Central memory CD8-positive, alpha-beta T cell (primary cell): ENCODE results near the gene TBC1D5.

Experiments
- ATAC-seq: fragments of 150-1000 bp; cut with Tn5 transposase; replicated peaks from 2 replicates; pipeline ENCODE4 v1.10.0; 2022; ENCODE audit warnings: mild to moderate bottlenecking, moderate FRiP score, moderate number of reproducible peaks; ENCODE audit not compliant: poor library complexity, severe bottlenecking; ENCODE audit errors: extremely low read depth
- DNase-seq, 2 donors: peaks; one replicate each; pipeline ENCODE4 v3.0.0; 2021; ENCODE audit warnings: low spot score in 2 of 2
- H3K27ac Mint-ChIP-seq: one replicate; pipeline ENCODE4 v1.8.0; 2022; ENCODE audit warnings: low read depth, mild to moderate bottlenecking, moderate library complexity, mixed read lengths
- H3K27me3 Mint-ChIP-seq: one replicate; pipeline ENCODE4 v1.8.0; 2022; ENCODE audit warnings: mixed read lengths
- H3K36me3 Mint-ChIP-seq: one replicate; pipeline ENCODE4 v1.8.0; 2022; ENCODE audit warnings: mild to moderate bottlenecking, moderate library complexity, mixed read lengths; ENCODE audit not compliant: insufficient read depth
- H3K4me1 Mint-ChIP-seq: one replicate; pipeline ENCODE4 v1.8.0; 2022; ENCODE audit warnings: mixed read lengths
- H3K4me3 Mint-ChIP-seq: one replicate; pipeline ENCODE4 v1.8.0; 2022; ENCODE audit warnings: mild to moderate bottlenecking, moderate library complexity, mixed read lengths
- H3K9me3 Mint-ChIP-seq: one replicate; pipeline ENCODE4 v1.8.0; 2022; ENCODE audit warnings: mixed read lengths

Gene TBC1D5

DNA sequence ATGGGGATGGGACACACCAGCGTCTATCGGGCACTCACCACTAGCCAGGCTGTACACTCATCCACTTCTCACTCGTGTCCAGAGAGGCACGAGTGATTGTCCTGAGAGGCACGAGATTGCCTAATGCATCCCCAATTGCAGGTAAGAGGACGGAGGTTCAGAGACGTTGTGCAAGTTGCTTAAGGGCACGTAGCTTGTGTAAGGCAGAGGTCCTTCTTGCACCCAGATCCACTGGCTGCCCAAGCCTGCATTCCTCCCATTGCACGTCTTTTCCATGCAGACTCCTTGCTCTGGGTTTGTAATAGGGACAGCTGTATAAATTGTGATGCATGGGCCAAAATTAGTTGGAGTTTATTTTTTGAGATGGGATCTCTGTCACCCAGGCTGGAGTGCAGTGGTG, 593.4 kb downstream of the TBC1D5 start:
- H3K9me3 Mint-ChIP-seq: no peaks in the 10 kb centered on the region
- H3K4me3 Mint-ChIP-seq: no peak overlapping the region
- ATAC-seq (no peak), DNase-seq (no peak)
- peaks cover 35% of the 10 kb centered on the region for H3K4me1 Mint-ChIP-seq
- H3K27me3 Mint-ChIP-seq: no peaks in the 10 kb centered on the region
- peaks cover 10% of the 10 kb centered on the region for H3K36me3 Mint-ChIP-seq
- H3K27ac Mint-ChIP-seq: peak overlapping the region; percentile 82

- ATAC-seq: no peak
- DNase-seq: no peak
- no peak overlapping the region for H3K27ac Mint-ChIP-seq
- H3K27me3 Mint-ChIP-seq: no peaks in the 10 kb centered on the region
- no peak overlapping the region for H3K4me3 Mint-ChIP-seq
- H3K36me3 Mint-ChIP-seq: peaks cover 2% of the 10 kb centered on the region
- peaks cover 12% of the 10 kb centered on the region for H3K4me1 Mint-ChIP-seq
- H3K9me3 Mint-ChIP-seq: no peaks in the 10 kb centered on the region
These were observed 597.8 kb downstream of the TBC1D5 start for GRCh38 chr3:17144665-17144993.

DNA sequence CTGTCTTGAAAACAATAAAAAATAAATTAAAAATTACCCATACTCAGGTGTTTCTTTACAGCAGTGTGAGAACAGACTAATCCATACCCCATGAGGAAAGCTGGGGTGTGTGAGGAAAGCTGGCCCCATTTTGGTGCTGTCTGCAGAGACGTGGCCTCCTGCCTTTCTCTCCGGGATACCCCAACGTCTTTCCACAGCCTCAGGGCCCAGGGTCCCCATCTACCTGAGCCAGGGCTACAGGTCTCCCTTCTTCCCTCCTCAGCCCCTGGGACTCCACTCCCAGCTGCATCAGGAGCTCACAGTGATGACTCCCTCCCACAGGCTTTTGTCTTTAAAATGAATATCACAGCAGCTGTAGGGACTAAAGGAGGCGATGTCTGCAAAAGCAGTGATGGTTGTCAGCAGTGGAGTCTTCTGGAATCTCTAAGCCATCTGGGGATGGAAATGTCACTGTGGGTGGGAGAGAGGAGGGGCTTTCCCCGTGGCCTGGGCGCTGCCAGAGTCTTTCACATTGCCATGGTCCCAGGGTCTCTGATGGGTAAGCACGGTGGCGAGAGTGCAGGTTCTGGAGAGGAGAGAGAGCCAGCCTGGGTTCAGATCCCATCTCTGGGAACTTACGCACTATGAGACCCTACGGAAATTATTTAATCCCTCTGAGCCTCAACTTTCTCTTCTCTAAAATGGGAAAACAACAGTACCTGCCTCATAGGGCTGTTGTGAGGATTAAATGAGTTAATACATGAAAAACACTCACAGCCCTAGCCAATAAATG, 598.4 kb downstream of the TBC1D5 start:
- Mint-ChIP-seq H3K27ac (no peak overlapping the region), H3K36me3 (peaks cover 2% of the 10 kb centered on the region), H3K4me3 (no peak overlapping the region), H3K9me3 (no peaks in the 10 kb centered on the region), H3K4me1 (peaks cover 10% of the 10 kb centered on the region), H3K27me3 (no peaks in the 10 kb centered on the region)
- ATAC-seq: no peak
- no peak for DNase-seq

- Mint-ChIP-seq H3K27me3 (no peaks in the 10 kb centered on the region), H3K4me3 (no peak overlapping the region)
These were observed 599.9 kb downstream of the TBC1D5 start for GRCh38 chr3:17142516-17142915.

DNA sequence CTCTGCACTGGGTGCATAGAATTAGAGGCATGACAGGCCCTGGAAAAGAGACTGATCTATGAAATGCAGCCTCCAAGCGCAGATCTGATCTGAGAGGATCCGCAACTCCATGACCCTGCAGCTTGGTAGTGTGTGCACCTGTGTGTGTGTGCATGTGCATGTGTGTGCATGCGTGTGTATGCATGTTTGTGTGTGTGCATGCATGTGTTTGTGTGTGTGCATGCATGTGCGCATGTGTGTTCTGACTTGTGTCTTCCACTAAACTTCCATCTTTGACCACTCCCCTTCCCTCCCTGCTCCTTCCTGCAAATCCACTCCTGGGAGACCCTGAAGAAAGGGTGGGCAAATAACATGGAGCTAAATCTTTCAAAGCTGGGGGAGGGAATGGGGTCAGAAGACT, 600.7 kb downstream of the TBC1D5 start:
- H3K9me3 Mint-ChIP-seq: no peaks in the 10 kb centered on the region
- no peaks in the 10 kb centered on the region for H3K27me3 Mint-ChIP-seq
- no peak overlapping the region for H3K27ac Mint-ChIP-seq
- peaks cover 10% of the 10 kb centered on the region for H3K4me1 Mint-ChIP-seq
- no peak overlapping the region for H3K4me3 Mint-ChIP-seq
- DNase-seq (no peak), ATAC-seq (no peak)
- H3K36me3 Mint-ChIP-seq: peaks cover 2% of the 10 kb centered on the region

More at GRCh38 chr3:17142516-17142915, 599.9 kb downstream of the TBC1D5 start:
- DNase-seq (no peak), ATAC-seq (no peak)
- Mint-ChIP-seq H3K9me3 (no peaks in the 10 kb centered on the region), H3K36me3 (peaks cover 2% of the 10 kb centered on the region), H3K4me1 (peaks cover 10% of the 10 kb centered on the region), H3K27ac (no peak overlapping the region)

- no peak for ATAC-seq
- peaks cover 10% of the 10 kb centered on the region for H3K4me1 Mint-ChIP-seq
- peak overlapping the region; percentile 5 for H3K27ac Mint-ChIP-seq
- DNase-seq: no peak
- H3K27me3 Mint-ChIP-seq: no peaks in the 10 kb centered on the region
- H3K9me3 Mint-ChIP-seq: no peaks in the 10 kb centered on the region
- no peak overlapping the region for H3K4me3 Mint-ChIP-seq
- H3K36me3 Mint-ChIP-seq: peaks cover 2% of the 10 kb centered on the region
These were observed 601.5 kb downstream of the TBC1D5 start for GRCh38 chr3:17140670-17141505.

- Mint-ChIP-seq H3K27me3 (no peaks in the 10 kb centered on the region), H3K27ac (no peak overlapping the region), H3K36me3 (no peaks in the 10 kb centered on the region), H3K4me1 (peaks cover 10% of the 10 kb centered on the region), H3K9me3 (no peaks in the 10 kb centered on the region), H3K4me3 (no peak overlapping the region)
- DNase-seq: no peak
- ATAC-seq: no peak
These were observed 604.0 kb downstream of the TBC1D5 start for GRCh38 chr3:17138246-17139039.

DNA sequence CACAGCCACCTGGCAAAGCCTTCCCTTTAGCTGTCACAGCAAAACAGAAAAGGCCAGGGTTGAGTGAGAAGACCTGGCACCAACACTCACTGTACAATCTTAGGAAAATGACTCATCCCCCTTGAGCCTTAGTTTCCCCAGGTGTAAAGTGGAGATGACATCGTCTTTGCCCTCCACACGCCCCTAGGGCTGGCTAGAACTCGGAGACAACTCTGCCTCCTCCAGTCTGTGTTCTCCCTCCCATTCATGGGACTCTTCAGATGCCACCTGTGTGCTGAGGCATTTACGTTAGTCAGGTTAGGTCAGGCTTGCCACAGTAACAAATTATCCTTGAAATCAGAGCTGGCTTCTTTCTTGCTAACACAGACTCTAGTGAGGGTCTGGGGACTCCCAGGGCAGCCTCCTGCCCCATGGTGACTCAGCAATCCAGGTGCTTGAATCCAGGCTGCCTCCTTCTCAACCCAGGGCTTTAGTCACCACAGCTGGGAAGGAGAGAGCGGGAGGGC, 605.1 kb downstream of the TBC1D5 start:
- Mint-ChIP-seq H3K4me3 (no peak overlapping the region), H3K27ac (no peak overlapping the region), H3K36me3 (no peaks in the 10 kb centered on the region), H3K27me3 (no peaks in the 10 kb centered on the region), H3K9me3 (no peaks in the 10 kb centered on the region), H3K4me1 (peaks cover 10% of the 10 kb centered on the region)
- DNase-seq: no peak
- ATAC-seq: no peak

GRCh38 chr3:17136136-17136721, 606.2 kb downstream of the TBC1D5 start:
- H3K4me1 Mint-ChIP-seq: peaks cover 11% of the 10 kb centered on the region
- no peak for ATAC-seq
- H3K27me3 Mint-ChIP-seq: no peaks in the 10 kb centered on the region
- no peak overlapping the region for H3K27ac Mint-ChIP-seq
- no peaks in the 10 kb centered on the region for H3K9me3 Mint-ChIP-seq
- no peak for DNase-seq
- no peaks in the 10 kb centered on the region for H3K36me3 Mint-ChIP-seq
- H3K4me3 Mint-ChIP-seq: no peak overlapping the region

DNA sequence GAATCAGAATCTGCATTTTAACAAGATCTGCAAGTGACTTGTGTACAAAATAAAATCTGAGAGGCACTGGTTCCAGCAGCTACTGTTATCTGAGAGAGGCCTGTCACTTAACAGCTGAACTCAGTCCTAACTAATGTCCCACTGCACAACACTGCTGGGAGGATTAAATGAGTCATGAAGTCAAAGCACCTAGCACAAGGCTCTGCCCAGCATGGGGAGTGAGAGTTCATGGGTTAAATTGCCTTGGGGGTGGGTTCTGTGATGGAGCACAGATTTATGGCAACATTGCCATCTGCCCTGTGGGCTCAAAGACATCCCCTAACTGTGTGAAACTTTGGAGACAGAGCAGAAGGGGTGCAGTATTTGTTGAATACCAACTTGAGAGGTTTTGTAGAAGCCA, 606.7 kb downstream of the TBC1D5 start:
- Mint-ChIP-seq H3K27ac (no peak overlapping the region), H3K27me3 (no peaks in the 10 kb centered on the region), H3K4me1 (peaks cover 13% of the 10 kb centered on the region), H3K36me3 (no peaks in the 10 kb centered on the region), H3K9me3 (no peaks in the 10 kb centered on the region), H3K4me3 (no peak overlapping the region)
- DNase-seq (no peak), ATAC-seq (no peak)

DNA sequence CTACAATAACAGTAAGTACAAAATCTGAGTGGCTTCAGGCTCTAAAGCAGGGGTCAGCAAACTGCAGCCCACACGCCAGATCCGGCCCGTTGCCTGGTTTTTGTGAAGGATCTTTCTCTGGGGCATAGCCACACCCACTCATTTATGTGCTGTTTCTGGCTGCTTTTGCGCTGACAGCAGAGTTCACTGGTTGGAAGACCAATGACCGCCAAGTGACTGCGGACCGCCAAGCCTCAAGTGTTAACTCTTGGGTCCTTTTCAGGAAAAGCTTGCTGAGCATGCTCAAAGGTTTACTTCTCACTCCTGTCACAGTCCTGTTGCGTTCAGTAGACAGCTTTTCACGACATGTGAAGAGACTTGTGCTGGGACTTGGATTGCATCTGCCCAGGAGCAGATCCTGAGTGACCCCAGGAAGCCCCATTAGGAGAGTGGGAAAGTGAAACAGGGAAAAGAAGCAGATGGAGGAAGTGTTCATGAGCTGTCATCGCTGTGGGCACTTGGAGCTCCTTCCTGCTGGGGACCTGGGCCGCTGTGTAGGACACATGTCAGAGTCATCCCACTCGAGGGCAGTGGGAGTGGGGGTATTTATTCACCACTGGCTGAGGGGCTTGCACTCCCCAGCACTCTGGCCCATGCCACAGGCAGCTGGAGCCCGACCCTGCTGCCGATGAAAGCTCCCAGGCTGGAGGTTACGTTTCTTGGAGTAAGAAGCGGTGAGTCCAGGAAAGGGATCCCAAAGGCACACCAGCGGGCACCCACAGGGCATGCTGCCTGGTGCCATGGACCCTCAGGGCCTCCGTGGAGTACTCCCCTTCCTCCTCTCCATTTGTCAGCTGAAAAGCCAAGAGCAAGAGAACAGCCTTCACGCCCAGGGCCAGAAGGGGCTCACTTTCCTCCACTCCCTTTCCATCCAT, 608.5 kb downstream of the TBC1D5 start:
- no peak overlapping the region for H3K27ac Mint-ChIP-seq
- no peaks in the 10 kb centered on the region for H3K9me3 Mint-ChIP-seq

More for the DNA sequence above, 608.5 kb downstream of the TBC1D5 start:
- H3K27me3 Mint-ChIP-seq: no peaks in the 10 kb centered on the region
- ATAC-seq (no peak), DNase-seq (no peak)
- peaks cover 13% of the 10 kb centered on the region for H3K4me1 Mint-ChIP-seq
- H3K36me3 Mint-ChIP-seq: no peaks in the 10 kb centered on the region
- H3K4me3 Mint-ChIP-seq: no peak overlapping the region
